NCI-H128 (cell line): ENCODE measurements around the gene ZNF19.

Source experiments
- DNase-seq: peaks from one replicate; lab custom pipeline; 2025; ENCODE audit not compliant: unreplicated experiment; lab: John Stamatoyannopoulos, UW

ZNF19 gene

DNA sequence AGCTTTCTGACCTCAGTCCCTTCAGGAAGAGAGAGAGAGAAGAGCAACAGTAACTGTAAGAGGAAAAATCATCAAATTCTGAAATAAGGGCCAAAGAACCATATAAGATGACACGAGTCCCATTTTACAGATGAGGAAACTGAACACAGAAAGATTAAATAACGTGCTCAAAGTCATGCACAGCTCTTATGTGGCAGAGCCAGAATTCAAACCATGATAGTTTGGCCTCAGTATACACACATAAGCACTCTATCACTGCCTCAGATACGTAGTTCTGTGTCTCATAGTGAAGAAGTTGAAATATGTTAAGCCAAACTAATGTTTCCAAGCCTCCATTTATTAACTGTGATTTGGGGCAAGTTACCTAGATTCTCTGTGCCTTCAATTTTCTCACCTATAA, 1.9 kb upstream of the ZNF19 start:
- DNase-seq = no peak

DNA sequence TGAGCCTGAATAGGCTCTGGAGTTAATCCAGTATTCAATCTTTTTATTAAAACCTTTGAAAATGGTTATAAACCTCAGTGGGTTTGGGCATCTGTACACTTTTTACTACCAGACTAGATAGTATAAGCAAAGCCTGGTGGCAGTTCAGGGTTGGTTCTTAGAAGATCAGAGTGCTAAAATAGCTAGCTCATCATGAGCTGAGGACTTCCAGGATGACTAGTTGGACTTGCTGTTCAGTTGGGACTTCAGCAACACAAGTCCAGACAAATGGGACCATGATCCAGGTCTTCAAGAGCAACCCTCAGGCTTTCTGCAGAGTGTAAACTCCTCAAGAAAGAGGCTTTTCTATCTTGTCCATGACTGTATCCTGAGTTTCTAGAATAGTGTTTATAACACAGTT, 1.2 kb upstream of the ZNF19 start:
- no peak for DNase-seq

DNA sequence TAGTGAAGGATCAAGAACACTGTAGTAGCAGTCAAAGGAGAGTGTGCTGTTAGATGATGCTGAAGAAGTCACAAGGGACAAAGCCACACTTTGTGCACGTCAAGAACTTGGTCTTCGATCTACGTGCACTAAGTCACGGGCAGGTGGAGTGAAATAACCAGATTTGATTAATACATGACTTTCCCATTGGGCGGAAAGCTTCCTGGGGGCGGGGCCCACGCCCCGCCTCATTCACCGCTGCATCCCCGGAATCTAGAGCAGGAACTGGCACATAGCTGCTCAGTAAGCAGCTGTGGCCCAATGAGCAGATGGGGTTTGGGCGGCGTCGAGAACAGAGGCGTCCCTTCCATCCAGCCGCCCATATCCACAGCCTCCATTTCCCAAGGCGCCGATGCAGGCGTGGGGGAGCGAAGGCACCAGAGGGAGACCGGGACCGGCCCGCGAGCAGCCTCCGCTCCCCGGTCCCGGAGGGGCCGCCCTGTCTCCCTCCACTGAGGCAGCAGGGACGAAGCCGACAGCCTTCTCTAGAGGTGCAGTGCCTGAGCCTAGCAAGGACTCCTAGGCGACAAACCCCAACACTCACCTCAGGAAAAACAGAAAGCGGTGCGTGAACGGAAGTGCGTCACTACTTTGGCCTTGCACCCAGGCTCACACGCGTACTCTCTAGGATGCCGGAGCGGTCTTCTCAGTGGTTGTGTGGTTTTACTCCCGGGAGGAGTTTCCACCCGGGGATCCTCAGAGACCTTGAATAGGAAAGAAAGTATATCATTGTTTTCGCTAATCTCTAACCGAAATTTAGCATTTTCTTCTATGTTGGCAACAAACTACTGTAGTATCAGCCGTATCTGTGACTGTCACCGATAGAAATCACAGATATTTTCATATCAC, 4.9 kb downstream of the ZNF19 start:
- DNase-seq = peak; percentile 67

DNA sequence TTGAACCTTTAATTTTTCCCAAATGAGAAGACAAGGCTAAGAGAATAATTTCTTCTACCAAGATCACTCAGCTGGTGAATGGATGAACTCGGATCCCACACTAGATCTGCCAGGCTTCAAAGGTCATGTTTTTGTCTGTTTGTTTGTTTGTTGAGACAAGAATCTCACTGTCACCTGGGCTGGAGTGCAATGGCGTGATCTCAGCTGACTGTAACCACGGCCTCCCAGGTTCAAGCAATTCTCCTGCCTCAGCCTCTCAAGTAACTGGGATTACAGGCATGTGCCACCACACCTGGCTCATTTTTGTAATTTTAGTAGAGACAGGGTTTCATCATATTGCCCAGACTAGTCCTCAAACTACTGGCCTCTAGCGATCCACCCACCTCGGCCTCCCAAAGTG, 6.6 kb downstream of the ZNF19 start:
- DNase-seq = no peak

DNA sequence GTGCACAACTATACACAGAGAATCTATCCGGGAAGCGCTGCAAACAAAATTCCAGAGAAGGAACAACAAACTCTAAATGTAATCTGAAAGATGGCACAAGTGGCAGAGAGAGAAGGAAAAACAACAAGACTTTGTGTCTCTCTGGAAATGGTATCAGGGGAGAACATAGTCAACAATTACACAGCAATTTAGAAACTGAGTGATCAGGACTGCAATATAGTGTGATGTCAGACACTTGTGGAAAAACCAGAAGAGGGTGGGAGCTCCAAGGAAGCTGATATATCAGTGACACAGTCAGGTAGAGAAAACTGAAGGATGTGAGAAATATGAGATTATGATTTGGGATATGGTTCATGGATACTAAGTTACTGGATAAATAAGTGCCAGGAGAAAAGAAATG, 8.2 kb downstream of the ZNF19 start:
- DNase-seq = no peak

DNA sequence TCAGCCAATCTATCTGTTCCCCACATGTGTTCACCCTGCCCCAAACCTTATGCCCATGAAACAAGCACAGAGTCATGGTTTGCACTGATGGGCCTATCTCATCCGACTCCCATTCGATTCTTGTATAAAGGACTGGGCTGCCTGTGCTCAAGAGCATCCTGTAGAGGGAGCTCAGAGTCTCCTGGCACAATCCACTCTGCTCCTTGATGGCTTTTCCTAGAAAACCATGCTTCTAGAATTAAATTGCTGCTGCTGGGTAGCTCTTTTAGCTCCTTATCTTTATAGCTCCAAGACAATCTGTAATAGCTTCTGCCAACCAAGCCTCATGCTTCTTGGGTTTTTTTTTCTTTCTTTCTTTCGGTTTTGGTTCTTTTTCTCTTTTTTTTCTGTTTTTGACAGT, 9.7 kb downstream of the ZNF19 start:
- DNase-seq = no peak

DNA sequence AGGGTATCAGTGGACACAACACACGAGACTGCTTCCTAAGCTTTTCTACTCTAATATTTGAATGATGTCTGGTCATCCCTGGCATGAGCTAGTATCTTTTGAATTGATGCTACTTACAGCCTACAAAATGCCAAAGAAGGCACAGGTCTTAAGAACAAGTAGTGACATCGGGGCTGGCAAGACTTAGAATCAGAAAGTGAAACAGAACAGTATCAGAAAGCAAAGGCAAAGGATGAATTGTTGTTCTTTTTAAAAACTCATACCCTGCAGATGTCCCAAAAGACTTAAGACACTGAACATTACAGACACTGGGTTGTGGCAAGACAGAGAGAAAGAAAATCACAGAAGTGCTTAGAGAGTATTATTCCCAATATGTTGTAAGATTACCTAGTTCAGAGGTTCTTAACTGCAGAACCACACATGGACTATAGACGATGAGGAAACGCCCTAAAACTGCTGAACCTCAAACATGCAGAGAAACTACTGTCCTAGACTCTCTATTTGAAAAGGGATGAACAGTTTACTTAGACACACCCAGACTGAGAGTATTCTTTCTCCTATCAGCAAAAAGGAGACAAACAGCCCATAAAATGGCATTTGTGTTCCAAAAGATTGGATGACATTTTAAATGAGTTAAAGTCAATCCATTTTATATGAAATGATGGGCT, 12.5 kb downstream of the ZNF19 start:
- no peak for DNase-seq

DNA sequence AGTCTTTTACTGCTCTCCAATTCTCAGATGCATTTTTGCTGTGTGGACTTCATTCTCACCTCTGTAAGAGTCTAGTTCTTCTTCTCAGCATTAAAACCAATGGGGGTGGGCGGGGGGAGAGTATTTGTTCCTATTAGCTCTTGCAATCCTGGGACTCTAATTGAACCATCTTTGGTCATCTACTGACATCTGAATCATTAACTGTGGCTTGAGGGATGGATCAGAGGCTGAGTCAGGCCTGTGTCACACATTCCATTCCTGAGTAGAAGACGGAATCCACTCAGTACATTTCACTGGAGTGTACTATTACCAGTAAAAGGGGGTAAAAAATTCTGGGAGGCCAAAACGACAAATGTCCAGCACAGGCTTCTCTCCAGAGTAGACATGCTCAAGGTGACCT, 14.3 kb downstream of the ZNF19 start:
- no peak for DNase-seq

DNA sequence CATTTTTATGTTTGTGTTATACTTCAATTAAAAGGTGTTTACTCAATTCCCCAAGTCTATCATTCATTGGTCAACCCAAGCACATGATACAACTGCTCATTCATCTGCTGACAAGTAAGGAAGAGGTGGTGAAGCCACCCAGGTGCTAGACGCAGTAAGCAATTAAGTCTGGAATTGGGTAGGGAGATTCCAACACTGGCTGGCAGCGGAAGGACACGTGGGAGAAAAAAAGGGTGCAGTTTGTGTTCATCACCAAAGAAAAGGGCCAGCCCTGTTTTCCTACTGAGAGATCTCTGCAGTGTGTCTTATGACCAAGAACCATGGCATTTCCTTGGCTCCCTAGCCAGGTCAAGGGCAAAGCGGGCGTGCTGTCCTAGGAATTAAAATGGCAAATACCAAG, 15.2 kb downstream of the ZNF19 start:
- no peak for DNase-seq

DNA sequence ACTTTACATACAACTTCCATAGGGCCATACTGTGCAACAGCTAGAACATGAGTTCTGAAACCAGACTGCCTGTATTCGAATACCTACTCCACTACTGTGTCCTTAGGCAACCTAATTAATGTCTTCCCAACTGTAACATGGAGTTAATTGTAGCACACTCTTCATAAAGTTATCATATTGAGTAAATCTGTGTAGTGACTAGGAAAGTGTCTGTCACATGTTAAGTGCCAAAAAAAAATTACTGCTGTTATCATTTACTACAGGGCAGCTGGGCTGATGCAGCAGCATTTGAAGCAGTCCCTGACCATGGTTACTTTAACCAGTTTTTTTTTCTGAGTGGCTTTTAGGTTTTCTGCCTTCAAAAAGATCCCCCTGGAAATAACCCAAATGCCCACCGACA, 16.2 kb downstream of the ZNF19 start:
- DNase-seq = no peak

DNA sequence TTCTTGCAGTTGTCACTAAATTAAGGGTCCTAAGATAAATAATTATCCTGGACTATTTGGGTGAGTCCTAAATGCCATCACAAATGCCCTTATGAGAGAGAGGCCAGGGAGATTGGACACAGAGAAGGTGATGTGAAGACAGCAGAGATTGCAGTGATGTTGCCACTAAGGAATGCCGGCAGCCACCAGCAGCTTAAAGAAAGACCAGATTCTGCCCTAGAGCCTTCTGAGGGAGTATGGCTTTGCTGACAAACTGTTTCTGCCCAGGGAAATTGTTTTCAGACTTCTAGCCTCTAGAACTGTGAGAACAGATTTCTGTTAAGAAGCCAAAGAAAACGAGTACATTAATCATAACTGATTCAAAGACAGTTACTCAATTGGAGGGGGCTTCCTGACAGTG, 17.1 kb downstream of the ZNF19 start:
- DNase-seq = no peak

DNA sequence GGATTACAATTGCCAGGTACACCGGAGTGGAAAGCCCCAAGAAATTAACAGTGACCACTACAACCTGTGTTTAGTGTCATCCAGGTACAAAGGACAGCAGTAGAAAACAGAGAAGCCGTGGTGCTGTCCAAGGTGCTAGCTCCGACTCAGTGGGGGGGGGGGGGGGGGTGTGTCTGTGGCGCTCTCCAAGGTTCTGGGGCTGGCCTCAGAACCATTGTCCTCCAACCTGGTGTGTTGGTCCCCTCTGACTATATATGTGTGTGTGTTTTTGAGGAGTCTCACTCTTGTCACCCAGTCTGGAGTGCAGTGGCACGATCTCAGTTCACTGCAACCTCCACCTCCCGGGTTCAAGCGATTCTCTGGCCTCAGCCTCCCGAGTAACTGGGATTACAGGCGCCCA, 21.3 kb downstream of the ZNF19 start:
- no peak for DNase-seq

DNA sequence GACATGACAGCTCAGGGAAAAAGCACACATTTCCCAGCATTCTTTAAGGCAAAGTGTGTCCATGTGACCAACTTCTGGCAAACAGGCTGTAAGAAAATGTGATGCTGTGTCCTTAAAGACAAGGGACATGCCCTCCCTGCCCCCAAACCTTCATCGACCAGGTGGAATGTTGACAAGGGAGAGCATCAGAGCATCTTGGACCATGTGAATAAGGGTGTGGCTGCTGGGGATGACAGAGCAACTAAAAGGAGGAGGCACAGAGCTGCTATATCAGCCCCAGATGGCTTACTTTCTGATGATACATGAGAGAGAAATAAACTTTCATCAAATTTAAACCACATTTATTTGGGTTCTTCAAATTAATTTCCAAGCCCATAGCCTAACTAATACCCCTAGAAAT, 24.9 kb downstream of the ZNF19 start:
- no peak for DNase-seq

DNA sequence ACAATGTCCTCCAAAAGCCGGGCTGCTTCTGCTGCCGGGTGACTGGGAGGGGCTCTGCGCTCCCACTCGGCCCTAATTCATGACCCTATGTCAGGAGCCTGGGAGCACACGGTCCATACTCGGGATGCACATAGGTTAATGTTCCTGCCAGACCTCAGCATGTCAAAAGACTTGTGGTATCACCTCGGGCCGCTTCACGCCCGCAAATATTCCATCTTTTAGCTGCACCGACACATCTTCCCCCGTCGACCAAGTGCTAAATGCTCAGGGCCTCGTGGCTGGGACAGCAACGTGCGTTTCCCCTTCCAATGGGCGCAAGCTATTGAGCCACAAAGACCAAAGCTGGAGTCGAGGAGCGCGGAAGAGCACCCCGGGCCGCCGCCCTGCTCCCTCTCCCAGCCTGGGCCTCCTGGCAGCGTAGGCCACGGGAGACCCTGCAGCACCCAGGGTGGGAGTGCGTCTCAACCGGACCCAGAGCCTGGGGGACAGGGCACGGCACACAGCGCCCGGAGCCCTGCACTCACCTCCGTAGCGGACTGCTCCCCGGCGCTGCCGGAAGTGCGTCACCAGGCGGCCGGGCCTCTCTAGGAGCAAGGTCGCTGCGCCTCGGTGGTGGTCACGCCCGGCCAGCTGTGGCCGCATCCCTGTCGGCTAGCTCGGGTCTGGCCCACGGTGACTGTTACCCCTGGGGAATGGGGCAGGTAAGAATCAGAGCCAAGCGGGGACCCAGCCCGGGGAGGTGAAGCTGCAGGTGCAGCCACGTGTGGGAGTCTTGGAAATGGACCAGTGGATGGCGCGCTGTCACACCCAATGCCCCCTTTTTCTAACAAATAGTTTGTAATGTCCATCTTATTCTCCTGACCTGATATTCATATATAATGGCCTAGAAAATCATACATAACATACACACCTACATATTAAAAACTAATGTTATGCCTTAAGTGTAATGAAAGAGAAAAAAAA, 27.2 kb downstream of the ZNF19 start, which contains the start of gene ZNF23:
Gene ZNF23, minus strand, starts transcription at position 562 of the 963 bp plus-strand sequence. CDS start 5,451 bp downstream, outside the sequence.
- DNase-seq = peak; percentile 44

DNA sequence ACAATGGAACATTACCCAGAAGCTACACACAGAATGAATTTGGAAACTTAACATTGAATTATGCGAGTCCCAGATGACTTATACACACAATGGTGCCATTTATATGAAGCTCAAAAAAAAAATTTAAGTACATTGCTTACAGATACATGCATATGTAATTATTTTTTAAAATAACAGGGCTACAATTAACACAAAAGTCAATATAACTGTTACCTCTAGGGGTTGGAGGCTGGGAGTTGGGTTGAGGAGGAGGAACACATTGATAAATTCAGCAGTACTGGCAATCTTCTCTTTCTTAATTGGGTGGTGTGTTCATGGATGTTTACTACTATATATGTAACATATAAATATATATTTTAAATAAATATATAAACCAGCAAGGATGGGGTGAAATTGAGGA, 28.2 kb downstream of the ZNF19 start:
- no peak for DNase-seq

DNA sequence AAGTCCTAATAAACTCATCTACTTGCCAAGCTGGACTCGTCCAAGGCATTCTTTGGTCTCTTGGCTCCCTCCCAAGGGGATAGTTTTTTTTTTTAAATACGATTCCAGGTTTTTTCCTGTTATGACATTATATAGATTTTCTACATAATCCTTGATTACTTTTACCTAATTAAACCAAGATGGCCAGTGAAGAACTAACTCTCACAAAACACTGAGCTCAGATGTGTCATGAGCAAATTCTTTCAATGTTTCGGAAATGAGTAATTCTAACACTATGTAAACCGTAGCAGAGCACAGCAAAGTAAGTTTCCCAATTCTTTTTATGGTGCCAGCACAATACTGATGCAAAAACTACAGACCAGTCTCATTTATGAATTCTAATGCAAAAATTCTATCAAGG, 28.9 kb downstream of the ZNF19 start:
- DNase-seq = no peak

DNA sequence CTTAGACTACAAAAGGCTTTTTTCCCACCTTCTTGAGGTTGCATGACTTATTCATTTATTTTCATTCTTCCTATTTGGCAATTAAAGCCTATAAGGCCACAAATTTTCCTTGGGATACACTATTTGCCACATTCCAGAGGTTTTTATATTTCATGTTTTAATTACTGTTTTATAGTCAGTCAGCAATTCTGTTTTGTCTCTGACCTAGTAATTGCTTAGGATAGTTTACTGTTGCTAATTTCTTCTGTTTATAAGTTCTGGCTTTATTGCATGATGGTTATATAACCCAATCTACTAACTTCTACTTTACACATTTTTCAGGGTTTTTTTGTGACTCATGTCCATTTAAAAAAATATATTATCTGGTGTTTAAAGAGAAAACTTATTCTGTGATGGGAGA, 29.6 kb downstream of the ZNF19 start:
- DNase-seq = no peak

DNA sequence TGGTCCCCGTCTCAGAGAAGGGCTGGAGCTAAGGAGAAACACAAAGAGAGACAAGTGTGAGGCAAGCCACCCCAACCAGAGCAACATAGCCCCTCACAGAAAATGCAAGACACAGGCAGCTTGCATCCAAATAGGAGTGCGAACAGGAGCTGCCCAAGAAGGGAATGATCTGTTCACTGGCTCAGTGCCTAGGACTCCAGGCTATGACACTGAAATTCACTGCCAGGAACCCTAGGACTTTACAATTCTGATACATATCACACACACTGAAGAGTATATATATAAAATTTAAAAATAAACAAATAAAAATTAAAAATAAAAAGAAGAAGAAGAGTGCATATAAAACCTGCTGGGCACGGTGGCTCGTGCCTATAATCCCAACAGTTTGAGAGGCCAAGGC, 32.3 kb downstream of the ZNF19 start:
- no peak for DNase-seq

DNA sequence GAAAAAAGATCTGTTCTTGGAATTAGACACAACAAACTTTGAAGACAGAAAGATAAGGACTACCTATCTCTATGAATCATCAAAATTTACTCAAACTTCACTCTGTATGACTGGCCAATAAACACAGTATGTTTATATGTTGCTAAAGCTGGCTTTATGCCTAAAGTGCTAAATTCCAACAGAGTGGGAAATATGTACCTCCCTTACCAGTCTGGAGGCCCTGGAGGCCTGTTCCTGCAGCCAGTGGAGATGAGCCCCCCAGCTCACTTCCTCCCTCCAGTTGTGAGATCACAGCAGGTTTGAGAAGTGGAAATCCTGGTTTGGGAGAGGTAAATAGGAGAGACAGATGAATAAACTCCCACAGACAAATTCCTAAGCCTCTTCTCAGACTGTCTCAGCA, 36.1 kb downstream of the ZNF19 start:
- no peak for DNase-seq

DNA sequence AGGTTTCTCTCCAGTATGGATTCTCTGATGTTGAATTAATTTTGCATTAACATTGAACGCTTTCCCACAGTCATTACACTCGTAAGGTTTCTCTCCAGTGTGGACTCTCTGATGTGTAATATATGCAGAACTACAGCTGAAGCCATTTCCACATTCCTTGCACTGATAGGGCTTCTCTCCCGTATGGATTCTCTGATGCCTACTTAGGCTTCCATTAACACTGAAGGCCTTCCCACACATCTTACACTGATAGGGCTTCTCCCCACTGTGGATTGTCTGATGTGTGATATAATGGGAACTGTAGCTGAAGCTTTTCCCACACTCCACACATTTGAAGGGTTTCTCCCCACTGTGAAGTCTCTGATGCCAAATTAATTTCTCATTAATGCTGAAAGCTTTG, 40.1 kb downstream of the ZNF19 start:
- no peak for DNase-seq

DNA sequence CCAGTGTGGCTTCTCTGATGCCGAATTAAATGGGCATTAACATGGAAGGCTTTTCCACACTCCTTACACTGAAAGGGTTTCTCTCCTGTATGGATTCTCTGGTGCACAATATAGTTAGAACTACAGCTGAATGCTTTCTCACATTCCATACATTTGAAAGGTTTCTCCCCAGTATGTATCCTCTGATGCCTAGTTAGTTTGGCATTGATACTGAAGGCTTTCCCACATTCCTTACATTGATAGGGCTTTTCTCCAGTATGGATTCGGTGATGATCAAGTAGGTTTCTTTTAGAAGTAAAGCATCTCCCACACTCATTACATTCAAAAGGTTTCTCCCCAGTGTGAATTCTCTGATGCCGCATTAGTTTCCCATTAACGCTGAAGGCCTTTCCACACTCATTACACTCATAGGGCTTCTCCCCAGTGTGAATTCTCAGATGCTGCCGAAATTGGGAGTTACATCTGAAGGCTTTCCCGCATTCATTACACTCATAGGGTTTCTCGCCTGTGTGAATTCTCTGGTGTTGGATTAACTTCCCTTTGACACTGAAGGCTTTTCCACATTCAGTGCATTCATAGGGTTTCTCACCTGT, 40.8 kb downstream of the ZNF19 start:
- no peak for DNase-seq
